ENCODE measurements around the gene SKP2. TPM values are rescaled to one million over a fixed set of nuclear protein-coding genes. Genes with fewer than 3 reads are reported as not detected.

The SKP2 gene
- total RNA-seq, 2 donors from 2014 or later: 20.2 to 54.6 TPM

- Histone ChIP-seq H3K4me1 (no peaks in the 10 kb centered on the region), H3K27ac (no peak overlapping the region), H3K9me3 (no peaks in the 10 kb centered on the region), H3K9ac (ENCODE audit: low read depth in 2 of 2, low read length in 2 of 2) (no peak overlapping the region), H3K27me3 (no peaks in the 10 kb centered on the region), H3K4me3 (no peak overlapping the region), H3K36me3 (peaks cover 5% of the 10 kb centered on the region)
- intact Hi-C loops (cut with DNase I): no loop called here
- no peak for TF ChIP-seq CTCF (IDR thresholded peaks at IDR 0.05)
- no peak for DNase-seq
Observed at GRCh38 chr5:36168737-36169136, 16.8 kb downstream of the SKP2 start.

- intact Hi-C loops (cut with DNase I): loop anchor here (10.0 kb wide), 1 partner anchor 134 kb away; the partner anchor contains the start of gene RANBP3L
- H3K4me1 ChIP-seq: no peaks in the 10 kb centered on the region
- no peaks in the 10 kb centered on the region for H3K9me3 ChIP-seq
- no peak for DNase-seq
- H3K4me3 ChIP-seq: no peak overlapping the region
- H3K27me3 ChIP-seq: no peaks in the 10 kb centered on the region
- H3K27ac ChIP-seq: no peak overlapping the region
- H3K36me3 ChIP-seq: peaks cover 5% of the 10 kb centered on the region
- TF ChIP-seq CTCF (IDR thresholded peaks at IDR 0.05): no peak
- no peak overlapping the region for H3K9ac ChIP-seq (ENCODE audit: low read depth in 2 of 2, low read length in 2 of 2)
Observed at GRCh38 chr5:36170832-36171424, 19.0 kb downstream of the SKP2 start.

- Histone ChIP-seq H3K4me1 (no peaks in the 10 kb centered on the region), H3K27me3 (no peaks in the 10 kb centered on the region), H3K4me3 (no peak overlapping the region), H3K9ac (ENCODE audit: low read depth in 2 of 2, low read length in 2 of 2) (no peak overlapping the region), H3K27ac (no peak overlapping the region), H3K36me3 (peaks cover 5% of the 10 kb centered on the region), H3K9me3 (no peaks in the 10 kb centered on the region)
- no peak for TF ChIP-seq CTCF (IDR thresholded peaks at IDR 0.05)
- no peak for DNase-seq
- intact Hi-C loops (cut with DNase I): loop anchor here (10.0 kb wide), 1 partner anchor 132 kb away; the partner anchor contains the start of gene RANBP3L
Observed at GRCh38 chr5:36172599-36172998, 20.7 kb downstream of the SKP2 start.

DNA sequence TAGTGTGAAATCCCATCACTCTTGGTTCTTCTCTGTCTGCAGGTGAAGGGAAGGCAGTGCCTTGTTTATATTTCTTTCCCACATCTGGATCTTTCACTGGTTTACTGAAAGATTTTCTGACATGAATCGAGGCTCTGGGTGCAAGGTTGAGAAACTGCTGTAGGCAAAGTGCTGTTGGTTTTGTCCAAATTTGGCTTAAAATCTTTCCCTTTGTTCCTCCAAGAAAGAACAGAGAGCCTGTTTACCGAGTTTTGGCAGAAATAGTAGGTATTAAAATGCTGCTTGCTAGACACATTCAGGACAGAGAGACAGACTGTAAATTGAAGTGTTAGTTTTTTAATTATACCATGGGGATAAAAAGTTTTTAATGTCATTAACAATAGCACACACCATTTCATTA, 21.5 kb downstream of the SKP2 start:
- Histone ChIP-seq H3K9ac (ENCODE audit: low read depth in 2 of 2, low read length in 2 of 2) (no peak overlapping the region), H3K4me1 (no peaks in the 10 kb centered on the region), H3K4me3 (no peak overlapping the region), H3K36me3 (peaks cover 5% of the 10 kb centered on the region), H3K27ac (no peak overlapping the region), H3K9me3 (no peaks in the 10 kb centered on the region), H3K27me3 (no peaks in the 10 kb centered on the region)
- TF ChIP-seq CTCF (IDR thresholded peaks at IDR 0.05): no peak
- no peak for DNase-seq
- intact Hi-C loops (cut with DNase I): loop anchor here (10.0 kb wide), 1 partner anchor 131 kb away; the partner anchor contains the start of gene RANBP3L

DNA sequence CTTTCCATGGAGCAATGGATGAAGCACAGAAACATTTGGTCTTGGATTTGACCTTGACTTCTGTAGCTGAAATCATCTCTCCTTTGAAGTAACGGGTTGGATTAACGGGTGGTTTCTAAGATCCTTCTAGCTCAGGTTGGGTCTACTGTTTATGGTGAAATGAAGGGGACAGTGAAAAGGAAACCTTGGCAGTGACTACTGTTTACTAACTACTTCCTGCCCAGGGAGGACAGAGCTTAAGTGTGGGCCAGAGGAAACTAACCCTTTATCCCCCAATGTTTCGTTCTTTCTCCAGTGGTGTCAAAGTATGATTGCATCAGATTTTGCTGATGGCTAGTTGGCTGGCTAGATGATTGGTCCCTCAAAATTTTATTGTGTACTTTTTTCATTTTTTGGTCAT, 22.2 kb downstream of the SKP2 start:
- TF ChIP-seq CTCF (IDR thresholded peaks at IDR 0.05): no peak
- Histone ChIP-seq H3K4me3 (no peak overlapping the region), H3K27ac (no peak overlapping the region), H3K36me3 (peaks cover 5% of the 10 kb centered on the region), H3K4me1 (no peaks in the 10 kb centered on the region), H3K27me3 (no peaks in the 10 kb centered on the region), H3K9ac (ENCODE audit: low read depth in 2 of 2, low read length in 2 of 2) (no peak overlapping the region), H3K9me3 (no peaks in the 10 kb centered on the region)
- no peak for DNase-seq
- intact Hi-C loops (cut with DNase I): loop anchor here (10.0 kb wide), 1 partner anchor 131 kb away; the partner anchor contains the start of gene RANBP3L
